A549 (cell line): ENCODE measurements around the gene PRR19. TPM values are rescaled to one million over a fixed set of nuclear protein-coding genes. Genes with fewer than 3 reads are reported as not detected.

Source experiments
- ATAC-seq, 2 experiments: fragments of 200-7000 bp in 1 of 2; fragments of >200 bp in 1 of 2; cut with Nextera tagmentation in 1 of 2; cut with Tn5 transposase in 1 of 2; 3 replicates each; pipeline versions ENCODE4 v1.8.0 to v1.9.1; 2018 to 2020; ENCODE audit warnings: mild to moderate bottlenecking in 1 of 2, moderate library complexity in 1 of 2
- CTCF ChIA-PET: fragments of 300-600 bp; sonication (Branson Sonifier 250); formaldehyde crosslinking; extraction: SDS; loops from one replicate; lab custom pipeline; 2021; ENCODE audit warnings: antibody characterized with exemption, inconsistent platforms; lab: Yijun Ruan, JAX
- POLR2A ChIA-PET: fragments of 350-600 bp; formaldehyde crosslinking; extraction: SDS; loops from one replicate; lab custom pipeline; 2021; ENCODE audit warnings: antibody characterized with exemption, inconsistent platforms; lab: Yijun Ruan, JAX
- DNase-seq, 2 experiments: peaks; one replicate each; pipeline versions ENCODE4 v3.0.0 to v3.0.0-alpha.2; 2011 to 2016; ENCODE audit warnings: low read depth in 1 of 2, low spot score in 1 of 2
- FAIRE-seq: peaks from 2 replicates; lab custom pipeline; 2011; peaks lifted over from hg19 to GRCh38; lab: Jason Lieb, UNC
- H3K27ac ChIP-seq, 2 experiments: fragments of >200 bp; sonication (Bioruptor Twin); formaldehyde crosslinking; 3 replicates each; pipeline ENCODE4 v1.5.1; 2016 to 2017
- H3K4me1 ChIP-seq: fragments of >200 bp; sonication (Bioruptor Twin); formaldehyde crosslinking; 3 replicates; pipeline ENCODE4 v1.6.1; 2016
- H3K4me2 ChIP-seq: fragments of >200 bp; sonication (Bioruptor Twin); formaldehyde crosslinking; 3 replicates; pipeline ENCODE4 v1.6.1; 2016
- H3K4me3 ChIP-seq: fragments of >200 bp; sonication (Bioruptor Twin); formaldehyde crosslinking; 3 replicates; pipeline ENCODE4 v1.5.1; 2016
- H3K9me3 ChIP-seq: fragments of >200 bp; sonication (Bioruptor Twin); formaldehyde crosslinking; 3 replicates; pipeline ENCODE4 v1.6.1; 2016
- BHLHE40 ChIP-seq: IDR thresholded peaks from 2 replicates; pipeline ENCODE4 v1.6.1; 2012; ENCODE audit warnings: low read depth, low read length, inconsistent platforms
- CHD4 ChIP-seq: fragments of 200-600 bp; sonication (generic); IDR thresholded peaks from 2 replicates; pipeline ENCODE4 v1.6.1; 2016; ENCODE audit warnings: antibody characterized with exemption, mild to moderate bottlenecking, borderline replicate concordance
- EHF ChIP-seq: fragments of 250-450 bp; sonication (Bioruptor Pico); IDR thresholded peaks from 2 replicates; pipeline ENCODE4 v1.5.0; 2020; ENCODE audit warnings: mild to moderate bottlenecking
- EP300 ChIP-seq, 2 experiments: fragments of >200 bp; sonication (Bioruptor Twin); formaldehyde crosslinking; IDR thresholded peaks; 2 replicates in 1 of 2; 3 replicates in 1 of 2; pipeline ENCODE4 v1.6.1; 2016 to 2017
- HEYL ChIP-seq: fragments of 250-450 bp; sonication (Bioruptor Pico); IDR thresholded peaks from 2 replicates; pipeline ENCODE4 v1.8.0; 2021; ENCODE audit warnings: mild to moderate bottlenecking, moderate library complexity
- JUN ChIP-seq, 2 experiments: fragments of >200 bp; sonication (Bioruptor Twin); formaldehyde crosslinking; IDR thresholded peaks; 2 replicates in 1 of 2; 3 replicates in 1 of 2; pipeline ENCODE4 v1.6.1; 2016 to 2017
- KDM1A ChIP-seq: fragments of 200-600 bp; sonication (generic); IDR thresholded peaks from 2 replicates; pipeline ENCODE4 v1.6.1; 2016; ENCODE audit warnings: low read depth, mild to moderate bottlenecking
- KDM5A ChIP-seq: fragments of 200-600 bp; sonication (generic); IDR thresholded peaks from 2 replicates; pipeline ENCODE4 v1.6.1; 2016; ENCODE audit warnings: antibody characterized with exemption, mild to moderate bottlenecking
- MAZ ChIP-seq: fragments of 150-350 bp; IDR thresholded peaks from 2 replicates; pipeline ENCODE4 v1.6.1; 2014; ENCODE audit warnings: antibody characterized with exemption, low read depth, low read length, borderline replicate concordance
- MYC ChIP-seq: IDR thresholded peaks from 2 replicates; pipeline ENCODE4 v1.6.1; 2012; ENCODE audit warnings: mild to moderate bottlenecking, inconsistent platforms, low read length, improper control_type of control experiment, borderline replicate concordance
- NFE2L2 ChIP-seq: fragments of 150-350 bp; conservative IDR thresholded peaks from 2 replicates; pipeline ENCODE4 v1.6.1; 2014; ENCODE audit warnings: low read length
- NPAS2 ChIP-seq: fragments of 250-450 bp; sonication (Bioruptor Pico); IDR thresholded peaks from 2 replicates; pipeline ENCODE4 v1.8.0; 2022; ENCODE audit warnings: mild to moderate bottlenecking, moderate library complexity, borderline replicate concordance
- NR3C1 ChIP-seq: fragments of >200 bp; sonication (Bioruptor Twin); formaldehyde crosslinking; IDR thresholded peaks from 3 replicates; pipeline ENCODE4 v1.6.1; 2017
- RAD21 ChIP-seq, 2 experiments: fragments of >200 bp in 1 of 2; sonication (Bioruptor Twin) in 1 of 2; formaldehyde crosslinking in 1 of 2; IDR thresholded peaks in 1 of 2; conservative IDR thresholded peaks in 1 of 2; 2 replicates in 1 of 2; 3 replicates in 1 of 2; pipeline ENCODE4 v1.6.1; 2012 to 2018; ENCODE audit warnings: inconsistent platforms in 1 of 2
- RNF2 ChIP-seq: fragments of 200-600 bp; sonication (generic); IDR thresholded peaks from 2 replicates; pipeline ENCODE4 v1.6.1; 2016; ENCODE audit warnings: low read depth, mild to moderate bottlenecking, antibody characterized with exemption, moderate library complexity, borderline replicate concordance
- TP53 ChIP-seq: fragments of 250-450 bp; sonication (Bioruptor Pico); IDR thresholded peaks from 2 replicates; pipeline ENCODE4 v1.5.0; 2021; ENCODE audit warnings: mild to moderate bottlenecking, moderate library complexity
- ZC3H11A ChIP-seq: fragments of 450-650 bp; IDR thresholded peaks from 2 replicates; pipeline ENCODE4 v1.6.1; 2014; ENCODE audit warnings: antibody characterized with exemption, mild to moderate bottlenecking
- ZFP36 ChIP-seq: fragments of 450-650 bp; IDR thresholded peaks from 2 replicates; pipeline ENCODE4 v1.6.1; 2014; ENCODE audit warnings: borderline replicate concordance; ENCODE audit not compliant: partially characterized antibody
- ZSCAN20 ChIP-seq: fragments of 250-450 bp; sonication (Bioruptor Pico); IDR thresholded peaks from 2 replicates; pipeline ENCODE4 v1.8.0; 2022; ENCODE audit warnings: mild to moderate bottlenecking, moderate library complexity
- WGBS: methylation state at CpG from one replicate; pipeline ENCODE4 v1.1.6; 2017; ENCODE audit errors: missing lambda C conversion rate; 5-methylcytosine and 5-hydroxymethylcytosine counted together
- polyA plus RNA-seq, 4 experiments: library from polyadenylated mRNA; depleted of rRNA in 3 of 4; stranded (reverse); fragments of >200 nt; fragmentation: RNase III in 1 of 4; extraction: RNeasy Plus Mini Kit Qiagen cat#74134 plus additional on column Dnase treatment in 1 of 4; gene quantifications; 2 replicates in 3 of 4; 3 replicates in 1 of 4; pipeline ENCODE4 v1.2.3, GENCODE V29; 2011 to 2017
- TF ChIP-seq, protein P1 (sequence below): IDR thresholded peaks from 2 replicates; pipeline ENCODE4 v1.6.1; 2012
- TF ChIP-seq, protein P2 (sequence below): fragments of 250-450 bp; sonication (Bioruptor Pico); IDR thresholded peaks from 2 replicates; pipeline ENCODE4 v1.5.0; 2021; ENCODE audit warnings: mild to moderate bottlenecking, moderate library complexity, borderline replicate concordance
- TF ChIP-seq, protein P3 (sequence below): IDR thresholded peaks from 2 replicates; pipeline ENCODE4 v1.6.1; 2012
- TF ChIP-seq, protein P4 (sequence below): fragments of 250-450 bp; sonication (Bioruptor Pico); IDR thresholded peaks from 2 replicates; pipeline ENCODE4 v1.5.0; 2020; ENCODE audit warnings: low read depth, mild to moderate bottlenecking, moderate library complexity

Gene PRR19
- polyA plus RNA-seq, 2 of the 4 experiments (the other 2 are of a cell fraction): 1.1 to 4.5 TPM

DNA sequence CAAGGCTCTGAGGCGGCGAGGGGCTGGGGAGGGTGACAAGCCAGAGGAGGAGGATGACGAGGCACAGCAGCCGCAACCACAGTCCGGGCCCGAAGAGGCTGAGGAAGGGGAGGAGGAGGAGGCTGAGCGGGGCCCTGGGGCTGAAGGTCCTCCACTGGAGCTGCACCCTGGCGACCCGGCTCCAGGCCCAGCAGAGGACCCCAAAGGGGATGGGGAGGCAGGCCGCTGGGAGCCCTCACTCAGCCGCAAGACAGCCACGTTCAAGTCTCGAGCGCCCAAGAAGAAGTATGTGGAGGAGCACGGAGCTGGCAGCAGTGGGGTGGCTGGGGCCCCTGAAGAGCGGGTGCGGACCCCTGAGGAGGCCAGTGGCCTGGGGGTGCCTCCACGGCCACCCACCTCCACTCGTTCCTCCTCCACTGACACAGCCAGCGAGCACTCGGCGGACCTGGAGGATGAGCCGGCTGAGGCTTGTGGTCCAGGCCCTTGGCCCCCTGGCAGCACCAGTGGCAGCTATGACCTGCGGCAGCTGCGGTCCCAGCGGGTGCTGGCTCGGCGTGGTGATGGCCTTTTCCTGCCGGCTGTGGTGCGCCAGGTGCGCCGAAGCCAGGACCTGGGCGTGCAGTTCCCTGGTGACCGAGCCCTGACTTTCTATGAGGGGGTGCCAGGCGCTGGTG, 29.9 kb upstream of the PRR19 start:
- no peak for FAIRE-seq
- ChIA-PET CTCF (interaction anchor here (0.8 to 14.6 kb wide), 6 partner anchors 9 to 129 kb away, joined by 3 to 373 read pairs (median 14); partner anchors contain the start of gene GSK3A), POLR2A (no interaction called here)
- 94% methylated on average over 35 of the region's 35 CpGs for WGBS
- no peak for ATAC-seq
- Histone ChIP-seq H3K4me3 (no peak overlapping the region), H3K4me2 (no peak overlapping the region), H3K27ac (peak overlapping the region; percentile 87 to 94; a peak in 4 of 6 replicates), H3K4me1 (peaks cover 28% of the 10 kb centered on the region), H3K9me3 (no peaks in the 10 kb centered on the region)
- no peak for DNase-seq
- TF ChIP-seq, protein P1, sequence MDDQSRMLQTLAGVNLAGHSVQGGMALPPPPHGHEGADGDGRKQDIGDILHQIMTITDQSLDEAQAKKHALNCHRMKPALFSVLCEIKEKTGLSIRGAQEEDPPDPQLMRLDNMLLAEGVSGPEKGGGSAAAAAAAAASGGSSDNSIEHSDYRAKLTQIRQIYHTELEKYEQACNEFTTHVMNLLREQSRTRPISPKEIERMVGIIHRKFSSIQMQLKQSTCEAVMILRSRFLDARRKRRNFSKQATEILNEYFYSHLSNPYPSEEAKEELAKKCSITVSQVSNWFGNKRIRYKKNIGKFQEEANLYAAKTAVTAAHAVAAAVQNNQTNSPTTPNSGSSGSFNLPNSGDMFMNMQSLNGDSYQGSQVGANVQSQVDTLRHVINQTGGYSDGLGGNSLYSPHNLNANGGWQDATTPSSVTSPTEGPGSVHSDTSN: no peak
- TF ChIP-seq, protein P2, sequence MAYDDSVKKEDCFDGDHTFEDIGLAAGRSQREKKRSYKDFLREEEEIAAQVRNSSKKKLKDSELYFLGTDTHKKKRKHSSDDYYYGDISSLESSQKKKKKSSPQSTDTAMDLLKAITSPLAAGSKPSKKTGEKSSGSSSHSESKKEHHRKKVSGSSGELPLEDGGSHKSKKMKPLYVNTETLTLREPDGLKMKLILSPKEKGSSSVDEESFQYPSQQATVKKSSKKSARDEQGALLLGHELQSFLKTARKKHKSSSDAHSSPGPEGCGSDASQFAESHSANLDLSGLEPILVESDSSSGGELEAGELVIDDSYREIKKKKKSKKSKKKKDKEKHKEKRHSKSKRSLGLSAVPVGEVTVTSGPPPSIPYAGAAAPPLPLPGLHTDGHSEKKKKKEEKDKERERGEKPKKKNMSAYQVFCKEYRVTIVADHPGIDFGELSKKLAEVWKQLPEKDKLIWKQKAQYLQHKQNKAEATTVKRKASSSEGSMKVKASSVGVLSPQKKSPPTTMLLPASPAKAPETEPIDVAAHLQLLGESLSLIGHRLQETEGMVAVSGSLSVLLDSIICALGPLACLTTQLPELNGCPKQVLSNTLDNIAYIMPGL (CRISPR knock-in tag): no peak
- no peak for TF ChIP-seq KDM1A
- no peak for TF ChIP-seq NPAS2
- TF ChIP-seq, protein P3, sequence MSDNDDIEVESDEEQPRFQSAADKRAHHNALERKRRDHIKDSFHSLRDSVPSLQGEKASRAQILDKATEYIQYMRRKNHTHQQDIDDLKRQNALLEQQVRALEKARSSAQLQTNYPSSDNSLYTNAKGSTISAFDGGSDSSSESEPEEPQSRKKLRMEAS: no peak
- TF ChIP-seq HEYL (CRISPR knock-in tag): no peak
- TF ChIP-seq KDM5A: no peak
- TF ChIP-seq NFE2L2: no peak
- no peak for TF ChIP-seq EHF
- TF ChIP-seq NR3C1: no peak
- no peak for TF ChIP-seq TP53 (CRISPR knock-in tag)
- TF ChIP-seq ZC3H11A: no peak
- no peak for TF ChIP-seq EP300 (IDR thresholded peaks at IDR 0.05)

DNA sequence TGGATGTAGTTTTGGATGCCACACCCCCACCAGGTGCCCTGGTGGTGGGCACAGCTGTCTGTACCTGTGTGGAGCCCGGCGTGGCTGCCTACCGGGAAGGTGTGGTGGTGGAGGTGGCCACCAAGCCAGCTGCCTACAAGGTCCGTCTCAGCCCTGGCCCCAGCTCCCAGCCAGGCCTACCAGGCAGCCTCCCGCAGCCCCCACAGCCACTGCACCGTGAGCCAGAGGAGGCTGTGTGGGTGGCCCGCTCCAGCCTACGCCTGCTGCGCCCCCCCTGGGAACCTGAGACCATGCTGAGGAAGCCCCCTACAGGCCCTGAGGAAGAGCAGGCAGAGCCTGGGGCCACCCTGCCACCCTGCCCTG, 29.4 kb upstream of the PRR19 start:
- POLR2A ChIA-PET: no interaction called here
- Histone ChIP-seq H3K4me3 (no peak overlapping the region), H3K4me1 (peaks cover 23% of the 10 kb centered on the region), H3K9me3 (no peaks in the 10 kb centered on the region), H3K27ac (no peak overlapping the region), H3K4me2 (no peak overlapping the region)
- ATAC-seq (no peak), DNase-seq (no peak), FAIRE-seq (no peak)
- CTCF ChIA-PET: interaction anchor here (0.6 to 14.6 kb wide), 6 partner anchors 8 to 129 kb away, joined by 3 to 373 read pairs (median 12); partner anchors contain the start of gene GSK3A
- 87% methylated on average over 9 of the region's 9 CpGs for WGBS
- TF ChIP-seq MYC: no peak
- TF ChIP-seq, protein P2 (CRISPR knock-in tag): no peak
- no peak for TF ChIP-seq EP300 (IDR thresholded peaks at IDR 0.05)
- TF ChIP-seq CHD4: no peak
- TF ChIP-seq RNF2: no peak
- no peak for TF ChIP-seq EHF
- TF ChIP-seq JUN (IDR thresholded peaks at IDR 0.05): no peak
- no peak for TF ChIP-seq BHLHE40

DNA sequence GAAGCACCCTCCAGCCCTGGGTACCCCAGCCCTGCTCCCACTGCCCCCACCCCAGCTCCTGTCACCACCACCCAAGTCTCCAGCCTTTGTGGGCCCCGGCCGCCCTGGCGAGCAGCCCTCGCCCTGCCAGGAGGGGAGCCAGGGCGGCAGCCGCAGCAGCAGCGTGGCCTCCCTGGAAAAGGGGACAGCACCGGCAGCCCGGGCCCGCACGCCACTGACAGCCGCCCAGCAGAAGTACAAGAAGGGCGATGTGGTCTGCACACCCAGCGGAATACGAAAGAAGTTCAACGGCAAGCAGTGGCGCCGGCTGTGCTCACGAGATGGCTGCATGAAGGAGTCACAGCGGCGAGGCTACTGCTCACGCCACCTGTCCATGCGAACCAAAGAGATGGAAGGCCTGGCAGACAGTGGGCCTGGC, 28.9 kb upstream of the PRR19 start:
- Histone ChIP-seq H3K4me3 (no peak overlapping the region), H3K27ac (no peak overlapping the region), H3K4me2 (no peak overlapping the region), H3K4me1 (peaks cover 25% of the 10 kb centered on the region), H3K9me3 (no peaks in the 10 kb centered on the region)
- CTCF ChIA-PET: interaction anchor here (0.6 to 14.6 kb wide), 6 partner anchors 8 to 164 kb away, joined by 3 to 373 read pairs (median 4); partner anchors contain the start of gene GSK3A
- DNase-seq (no peak), FAIRE-seq (no peak), ATAC-seq (no peak)
- WGBS: 97% methylated on average over 23 of the region's 23 CpGs
- POLR2A ChIA-PET: no interaction called here
- TF ChIP-seq, protein P4, sequence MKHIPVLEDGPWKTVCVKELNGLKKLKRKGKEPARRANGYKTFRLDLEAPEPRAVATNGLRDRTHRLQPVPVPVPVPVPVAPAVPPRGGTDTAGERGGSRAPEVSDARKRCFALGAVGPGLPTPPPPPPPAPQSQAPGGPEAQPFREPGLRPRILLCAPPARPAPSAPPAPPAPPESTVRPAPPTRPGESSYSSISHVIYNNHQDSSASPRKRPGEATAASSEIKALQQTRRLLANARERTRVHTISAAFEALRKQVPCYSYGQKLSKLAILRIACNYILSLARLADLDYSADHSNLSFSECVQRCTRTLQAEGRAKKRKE (CRISPR knock-in tag): no peak
- TF ChIP-seq RAD21 (conservative IDR thresholded peaks at IDR 0.05 in 1 of 2, IDR thresholded peaks at IDR 0.05 in 1 of 2) (no peak), ZFP36 (no peak), ZSCAN20 (CRISPR knock-in tag) (no peak), MYC (no peak), MAZ (no peak), TP53 (CRISPR knock-in tag) (no peak)
- TF ChIP-seq, protein P1: no peak
